Midbrain (tissue), 1 donor: ENCODE measurements around the gene MLXIP.
"Not testable (repeated sequence)": the region's sequence is repeated elsewhere in the genome, so short reads cannot be mapped to it uniquely, and the experiment has no call there.

Source experiments
- DNase-seq: peaks from one replicate; lab custom pipeline; 2025; lab: John Stamatoyannopoulos, UW

Gene MLXIP

DNA sequence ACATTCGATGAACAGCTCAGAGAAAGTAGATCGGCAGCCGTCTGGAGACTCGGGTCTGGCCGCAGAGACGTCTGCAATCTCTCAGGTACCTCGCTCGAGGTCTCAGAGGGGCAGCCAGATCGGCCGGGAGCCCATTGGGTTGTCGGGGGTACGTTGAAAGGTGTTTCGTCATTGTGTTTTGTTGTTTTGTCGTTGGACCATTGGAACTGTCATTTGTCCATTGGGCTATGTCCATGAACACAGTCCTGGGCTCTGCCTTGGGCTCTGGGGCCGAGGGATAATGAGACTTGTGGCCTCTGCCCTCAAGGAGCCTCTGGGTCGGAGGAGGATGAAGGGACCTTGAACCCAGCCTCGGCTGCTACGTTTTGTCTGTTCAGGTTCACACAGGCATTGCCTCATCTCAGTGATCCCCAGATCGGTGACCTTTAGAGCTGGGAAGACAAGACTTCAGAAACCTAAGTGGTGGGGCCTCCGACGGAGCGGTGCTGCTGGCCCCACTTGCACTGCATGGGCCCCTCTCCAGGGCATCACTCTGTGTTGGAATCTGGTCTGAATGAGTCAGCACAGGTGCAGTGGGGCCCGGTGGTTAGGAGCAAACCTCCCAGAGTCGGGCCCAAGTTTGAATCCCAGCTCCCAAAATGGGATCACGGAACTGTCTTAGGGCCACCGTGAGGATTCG, 23.6 kb upstream of the MLXIP start:
- DNase-seq: no peak

DNA sequence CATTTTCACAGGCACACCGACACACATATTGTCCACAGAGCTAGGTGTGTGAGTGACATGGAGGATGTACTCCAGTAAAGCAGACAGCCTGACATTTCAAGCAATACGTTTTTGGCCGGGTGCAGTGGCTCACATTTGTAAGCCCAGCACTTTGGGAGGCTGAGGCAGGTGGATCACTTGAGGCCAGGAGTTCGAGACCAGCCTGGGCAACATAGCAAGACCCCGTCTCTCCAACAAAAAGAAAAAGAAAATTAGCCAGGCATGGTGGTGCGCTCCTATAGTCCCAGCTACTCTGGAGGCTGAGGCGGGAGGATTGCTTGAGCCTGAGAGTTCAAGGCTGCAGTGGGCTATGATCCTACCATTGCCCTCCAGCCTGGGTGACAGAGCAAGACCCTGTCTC, 22.1 kb upstream of the MLXIP start:
- DNase-seq: not testable (repeated sequence)

DNA sequence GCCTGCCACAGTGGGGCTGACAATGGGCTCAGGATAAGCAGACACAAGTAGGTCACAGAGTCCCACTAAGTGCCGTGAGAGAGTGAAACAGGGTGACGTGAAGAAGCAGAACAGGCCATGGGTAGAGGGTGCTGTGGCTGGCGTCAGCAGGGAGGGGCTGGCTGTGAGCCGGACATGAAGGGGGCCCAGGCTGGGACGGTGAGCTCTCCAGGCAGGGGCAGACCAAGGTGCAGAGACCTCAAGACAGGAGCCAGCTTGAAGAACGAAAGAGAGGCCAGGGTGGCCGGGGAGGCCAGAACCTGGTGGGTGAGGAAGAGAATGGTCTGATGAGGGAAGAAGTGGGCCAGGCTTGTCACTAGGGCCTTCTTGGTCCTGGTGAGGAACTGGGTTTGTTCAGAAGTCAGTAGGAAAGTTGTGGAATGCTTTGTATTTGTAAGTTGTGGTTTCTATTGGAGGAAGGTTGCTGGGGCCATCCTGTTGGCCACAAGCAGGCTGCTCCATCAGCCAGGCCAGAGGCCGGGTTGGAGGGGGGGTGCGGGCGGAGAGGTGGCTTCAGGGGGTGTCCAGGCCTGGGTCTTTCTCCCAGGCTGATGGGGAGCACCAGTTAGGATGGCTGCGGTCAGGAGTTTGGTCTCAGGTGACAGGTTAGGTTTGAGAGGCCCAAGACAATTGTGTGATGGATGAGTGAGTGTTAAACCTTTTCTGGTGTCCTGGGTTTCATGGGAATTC, 21.4 kb upstream of the MLXIP start:
- DNase-seq: no peak

DNA sequence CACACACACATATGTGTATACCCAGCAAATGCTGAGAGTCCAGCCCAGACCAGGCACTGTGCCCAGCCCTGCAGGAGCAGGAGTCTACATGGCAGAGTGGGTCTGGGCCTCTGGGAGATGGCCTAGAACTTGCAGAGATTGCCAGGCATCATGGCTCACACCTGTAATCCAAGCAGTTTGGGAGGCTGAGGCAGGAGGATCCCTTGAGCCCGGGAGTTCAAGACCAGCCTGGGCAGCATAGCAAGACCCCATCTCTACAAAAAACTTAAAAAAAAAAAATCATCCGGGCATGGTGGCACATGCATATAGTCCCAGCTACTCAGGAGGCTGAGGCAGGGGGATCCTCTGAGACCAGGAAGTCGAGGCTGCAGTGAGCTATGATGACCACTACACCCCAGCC, 20.8 kb upstream of the MLXIP start:
- DNase-seq: no peak

DNA sequence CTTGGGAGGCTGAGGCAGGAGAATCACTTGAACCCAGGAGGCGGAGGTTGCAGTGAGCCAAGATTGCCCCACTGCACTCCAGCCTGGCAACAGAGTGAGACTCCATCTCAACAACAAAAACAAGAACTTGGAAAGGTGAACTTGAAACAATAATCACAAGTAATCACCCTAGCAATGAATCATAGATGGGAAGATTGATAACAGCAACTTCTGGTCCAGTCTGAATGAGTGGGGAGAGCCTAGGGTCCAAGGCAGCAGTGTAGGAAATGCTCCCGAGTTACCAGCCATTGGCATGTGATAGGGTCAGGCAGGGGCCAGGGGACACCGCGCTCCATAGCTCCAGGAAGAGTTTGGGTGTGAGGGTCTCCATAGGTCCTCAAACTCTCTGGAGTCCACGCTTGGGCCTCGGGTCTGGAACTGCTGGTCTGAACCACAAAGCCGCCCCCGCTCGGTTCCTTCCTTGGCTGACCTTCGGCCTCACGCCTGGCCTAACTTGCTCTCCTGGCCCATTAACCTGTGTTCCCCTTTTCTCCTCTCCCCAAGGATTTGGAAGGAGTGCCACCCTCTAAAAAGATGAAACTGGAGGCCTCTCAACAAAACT, 19.9 kb upstream of the MLXIP start:
- DNase-seq: no peak

DNA sequence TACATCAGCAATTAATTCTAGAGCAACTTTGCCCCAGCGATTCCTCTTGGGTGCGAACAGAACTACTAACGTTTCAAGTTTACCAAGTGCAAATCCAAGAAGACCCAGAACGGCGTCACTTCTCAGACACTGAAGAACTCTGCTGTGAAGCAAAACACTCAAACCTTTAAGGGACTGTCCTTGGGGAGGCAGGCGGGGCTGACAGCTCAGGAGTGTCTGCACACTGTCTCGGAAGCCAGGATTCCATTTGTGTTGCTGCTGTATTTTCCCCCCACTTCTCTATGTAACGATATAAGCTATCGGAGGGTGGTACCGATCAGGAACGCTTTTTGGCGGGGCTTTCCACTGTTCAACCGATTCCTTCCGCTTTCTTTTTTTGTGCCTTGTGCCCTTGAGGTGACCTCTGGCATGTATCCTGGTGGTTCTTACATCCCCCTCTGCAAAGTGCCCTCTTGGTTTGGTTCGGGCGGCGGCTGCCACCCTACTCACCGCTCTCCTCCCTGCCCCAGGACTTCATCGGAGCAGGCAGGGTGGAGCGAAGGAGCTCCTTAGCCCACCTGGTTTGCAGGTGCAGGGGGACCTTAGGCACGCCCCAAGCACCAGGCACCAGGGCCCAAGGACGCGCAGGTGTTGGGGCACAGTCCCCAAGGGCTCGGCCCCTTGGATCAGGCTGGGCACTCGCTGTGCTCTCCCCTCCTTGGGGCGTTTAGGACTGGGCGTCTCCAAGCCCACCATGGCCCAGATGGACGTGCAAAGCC, 19.2 kb upstream of the MLXIP start:
- no peak for DNase-seq

DNA sequence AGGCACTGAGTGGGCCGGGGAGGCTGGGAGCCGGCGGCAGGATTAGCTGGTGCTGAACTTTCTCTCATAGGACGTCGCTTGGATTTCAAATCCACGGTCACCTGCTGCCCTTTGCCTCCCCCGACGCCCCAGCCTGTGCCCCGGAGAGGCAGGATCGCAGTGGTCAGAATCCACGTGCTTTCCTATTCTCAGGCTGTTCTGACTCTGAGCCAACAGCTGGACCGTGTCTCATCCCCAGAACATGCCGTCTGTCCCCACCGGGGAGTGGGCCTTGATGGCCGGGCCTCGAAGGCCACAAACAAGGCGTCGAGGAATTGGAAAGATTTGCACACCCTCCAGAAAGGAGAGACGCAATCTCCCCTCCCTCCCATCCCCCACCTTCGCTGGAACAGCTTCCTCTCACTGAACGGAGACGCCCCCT, 18.5 kb upstream of the MLXIP start:
- no peak for DNase-seq

DNA sequence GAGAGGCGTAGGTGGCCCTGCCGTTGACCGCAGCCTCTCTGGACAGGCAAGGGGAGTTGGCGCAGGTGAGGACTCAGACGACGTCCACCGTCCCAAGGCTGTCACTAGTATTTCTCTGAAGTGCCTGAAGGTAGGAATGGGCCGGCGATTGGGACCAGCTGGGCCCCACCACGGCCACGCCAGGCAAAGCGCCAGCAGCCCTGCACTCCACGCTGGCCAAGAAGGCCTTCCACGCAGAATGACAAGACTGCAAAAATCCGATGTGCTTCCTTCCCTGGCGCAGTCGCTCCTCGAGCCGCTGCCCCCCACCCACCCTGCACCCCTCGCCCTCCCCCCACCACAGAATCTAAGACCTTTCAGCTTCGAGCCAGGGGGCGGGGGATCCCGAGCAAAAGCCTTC, 17.3 kb upstream of the MLXIP start:
- DNase-seq: no peak

DNA sequence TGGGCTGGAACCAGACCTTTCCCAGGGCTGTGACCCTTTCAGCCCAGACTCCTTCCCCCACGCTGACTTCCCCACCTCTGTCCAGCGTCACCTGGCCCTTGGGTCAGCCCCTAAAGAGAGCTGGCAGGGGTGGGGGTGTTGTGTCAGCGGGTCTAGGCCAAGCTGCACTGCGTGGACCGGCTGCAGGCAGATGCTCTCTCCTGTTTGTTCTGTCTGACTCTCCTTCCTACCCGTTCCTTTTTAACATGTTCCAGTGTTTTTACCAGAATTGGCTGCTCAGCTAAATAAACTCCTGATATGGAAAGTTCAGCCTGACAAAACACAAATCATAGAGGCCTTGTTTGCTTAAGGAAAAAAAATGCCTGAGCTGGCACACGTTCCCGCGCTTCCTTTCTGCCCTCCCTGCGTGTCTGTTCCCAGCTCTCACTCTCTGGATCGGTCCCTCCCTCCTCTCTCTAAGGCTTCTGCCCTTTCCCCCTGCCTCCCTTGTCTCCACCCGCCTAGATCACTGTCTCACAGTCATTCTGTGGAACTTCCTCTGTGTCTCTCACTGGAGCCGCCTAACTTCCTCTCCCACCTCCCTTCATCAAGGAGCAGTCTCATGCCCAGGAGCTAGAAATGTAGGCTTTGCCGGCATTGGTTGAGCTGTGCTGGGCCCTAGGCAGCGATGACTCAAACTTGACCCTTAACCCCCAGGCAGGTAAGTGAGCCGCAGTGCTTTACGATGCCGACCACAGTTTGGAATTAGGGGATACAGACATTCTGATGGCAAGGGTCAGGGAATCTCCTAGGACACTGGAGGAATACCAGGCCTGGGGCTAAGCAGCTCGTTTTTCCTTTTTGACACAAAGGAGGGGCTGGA, 15.5 kb upstream of the MLXIP start:
- peak; percentile 29 for DNase-seq

DNA sequence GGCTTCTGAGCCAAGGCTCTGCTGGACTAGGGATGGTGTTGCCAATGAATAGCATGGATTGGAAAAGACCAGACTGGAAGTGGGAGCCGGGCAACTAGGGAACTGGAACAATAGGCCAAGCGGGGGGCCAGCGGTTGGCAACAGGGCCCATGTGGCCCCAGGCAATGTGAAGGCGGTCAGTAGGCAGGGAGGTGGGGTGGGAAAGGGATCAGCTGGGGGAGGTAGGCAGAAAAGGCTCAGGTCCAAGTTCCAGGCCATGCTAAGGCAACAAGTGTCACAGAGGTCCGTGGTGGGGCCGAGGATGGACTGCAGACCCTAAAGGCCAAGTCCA, 14.9 kb upstream of the MLXIP start:
- DNase-seq: peak; percentile 21

DNA sequence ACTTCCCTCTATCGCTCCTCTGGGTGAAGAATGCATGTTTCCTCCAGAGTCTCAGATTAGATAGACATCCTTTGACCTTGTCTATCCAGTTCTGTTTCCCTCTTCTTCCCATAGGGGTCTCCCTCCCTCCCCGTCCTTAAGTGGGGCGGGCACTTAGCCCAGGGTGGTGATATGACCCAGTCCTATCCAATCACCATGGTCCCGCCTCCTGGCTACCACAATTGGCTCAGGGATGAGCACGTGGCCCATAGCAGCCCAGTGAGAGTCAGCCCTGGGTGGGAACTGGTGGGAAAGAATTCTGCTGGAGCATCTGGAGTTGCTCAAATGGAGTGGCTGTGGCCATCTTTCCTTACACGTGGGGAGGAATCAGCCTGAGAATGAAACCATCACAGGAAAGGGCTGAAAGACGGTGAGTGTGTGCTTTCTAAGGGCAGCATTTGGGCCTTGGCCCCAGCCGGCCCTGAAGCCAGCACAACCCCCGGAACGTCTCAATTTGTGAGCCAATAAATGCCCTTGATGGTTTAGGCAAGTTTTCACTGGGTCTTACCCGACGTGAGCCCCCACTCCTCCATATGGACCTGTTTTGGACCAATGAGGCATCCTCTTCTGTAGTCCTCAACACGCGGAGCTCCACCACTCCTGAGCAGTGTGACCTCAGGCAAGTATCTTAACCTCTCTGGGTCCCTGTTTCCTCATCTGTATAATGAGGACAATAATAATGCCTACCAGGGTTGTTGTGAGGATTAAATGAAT, 14.4 kb upstream of the MLXIP start:
- peak; percentile 73 for DNase-seq

DNA sequence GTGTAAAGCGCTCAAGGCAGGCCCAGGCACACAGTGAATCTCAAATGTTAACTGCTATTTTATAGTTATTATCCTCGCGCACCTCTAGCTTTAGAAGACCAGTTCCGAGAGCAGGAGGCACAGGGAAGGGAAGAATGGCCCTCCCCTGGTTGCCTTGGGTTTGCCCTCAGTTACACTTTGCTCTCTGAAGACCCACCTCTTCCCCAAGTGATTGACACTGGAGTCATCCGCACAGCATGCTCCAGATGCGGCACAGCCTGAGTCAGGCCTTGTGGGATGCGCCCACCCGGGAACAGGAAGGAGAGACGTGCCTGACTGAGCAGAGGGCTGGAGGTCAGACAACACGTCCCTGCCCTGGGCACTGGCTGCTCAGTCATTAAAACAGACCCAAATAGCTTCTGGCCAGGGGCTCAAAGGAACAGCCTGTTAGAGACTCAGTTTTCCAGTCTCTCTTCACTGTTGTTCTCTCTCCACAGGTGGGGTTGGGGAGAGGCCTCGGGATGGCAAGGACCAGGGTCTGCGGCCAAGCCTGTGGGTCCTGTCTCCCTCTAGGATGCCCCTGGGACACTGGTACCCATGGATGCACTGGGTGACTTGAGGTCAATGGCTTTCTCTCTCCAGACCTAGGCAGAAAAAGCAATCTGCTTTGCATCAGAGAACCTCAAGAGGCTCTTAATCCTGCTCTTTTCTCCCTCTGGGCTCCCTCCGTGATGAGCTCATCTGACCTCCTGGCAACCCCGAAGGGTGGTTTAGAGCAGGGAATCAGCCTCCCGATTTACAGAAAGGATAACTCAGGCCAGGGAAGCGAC, 13.6 kb upstream of the MLXIP start:
- no peak for DNase-seq

DNA sequence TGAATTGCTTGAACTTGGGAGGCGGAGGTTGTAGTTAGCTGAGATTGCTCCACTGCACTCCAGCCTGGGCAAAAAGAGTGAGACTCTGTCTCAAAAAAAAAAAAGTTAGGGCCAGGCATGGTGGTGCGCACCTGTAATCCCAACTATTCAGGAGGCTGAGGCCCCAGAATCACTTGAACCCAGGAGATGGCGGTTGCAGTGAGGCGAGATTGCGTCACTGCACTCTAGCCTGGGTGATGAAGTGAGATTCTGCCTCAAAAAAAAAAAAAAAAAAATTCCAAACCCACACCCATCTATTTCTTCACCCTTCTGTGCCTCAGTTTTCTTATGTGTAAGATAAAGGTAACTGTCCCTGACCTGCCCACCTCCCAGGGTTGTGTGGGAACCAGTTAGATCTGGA, 11.0 kb upstream of the MLXIP start:
- no peak for DNase-seq

DNA sequence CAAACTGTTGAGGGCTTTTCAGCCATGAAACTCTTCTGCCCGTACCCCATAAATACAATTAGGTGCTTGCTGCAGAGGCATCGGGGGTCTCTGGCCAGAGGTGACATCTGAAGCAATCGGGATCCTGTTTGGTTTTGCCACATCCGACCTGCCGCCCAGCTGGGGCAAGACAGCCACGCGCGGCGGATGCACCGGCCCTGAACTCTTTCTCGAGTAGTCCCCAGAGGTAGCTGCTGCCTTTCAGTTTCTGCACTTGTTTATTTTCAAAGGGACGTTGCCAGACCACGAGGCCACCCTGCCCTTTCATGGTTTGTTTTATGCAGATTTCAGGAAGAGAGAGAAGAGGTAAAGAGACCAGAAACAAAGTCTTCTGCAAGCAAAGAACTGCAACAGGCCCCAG, 10.6 kb upstream of the MLXIP start:
- no peak for DNase-seq

DNA sequence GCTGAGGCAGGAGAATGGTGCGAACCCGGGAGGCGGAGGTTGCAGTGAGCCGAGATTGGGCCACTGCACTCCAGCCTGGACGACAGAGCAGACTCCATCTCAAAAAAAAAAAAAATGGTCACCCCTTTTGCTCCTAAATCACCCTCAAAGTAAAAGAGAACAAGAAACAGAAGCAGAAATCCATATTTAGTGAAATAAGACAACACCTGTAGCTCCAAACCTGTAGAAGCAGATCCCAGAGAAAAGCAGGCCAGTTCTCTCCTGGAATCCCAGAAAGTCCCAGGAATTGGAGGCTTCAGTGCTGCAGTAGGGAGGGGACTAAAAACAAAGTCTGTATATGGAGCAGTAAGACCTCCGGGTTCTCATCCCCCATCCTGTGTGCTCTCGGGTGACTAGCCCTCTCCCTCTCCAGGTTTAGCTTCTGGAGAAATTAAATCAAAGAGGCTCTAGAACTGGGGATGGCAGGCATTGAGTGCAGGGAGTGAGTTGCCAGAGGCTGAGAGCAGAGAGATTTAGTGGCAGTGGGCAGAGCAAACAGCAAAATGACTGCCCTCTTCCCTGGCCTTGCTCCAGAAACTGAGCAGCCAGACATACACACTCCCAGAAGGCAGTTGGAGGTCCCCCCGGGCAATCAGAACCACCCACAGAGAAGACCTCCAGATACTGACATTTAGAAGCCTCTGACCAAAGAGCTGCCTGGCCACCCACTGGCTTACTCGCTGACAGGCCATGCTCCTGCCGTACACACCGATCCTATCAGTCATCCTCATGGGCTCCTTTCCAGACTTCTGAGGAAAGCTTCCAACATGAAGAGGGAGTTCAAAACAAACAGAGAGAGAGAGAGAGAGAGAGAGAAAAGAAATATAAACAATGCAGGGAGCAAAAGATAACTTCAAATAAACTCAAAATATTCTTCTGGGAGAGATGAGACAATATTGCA, 6.3 kb upstream of the MLXIP start:
- no peak for DNase-seq

DNA sequence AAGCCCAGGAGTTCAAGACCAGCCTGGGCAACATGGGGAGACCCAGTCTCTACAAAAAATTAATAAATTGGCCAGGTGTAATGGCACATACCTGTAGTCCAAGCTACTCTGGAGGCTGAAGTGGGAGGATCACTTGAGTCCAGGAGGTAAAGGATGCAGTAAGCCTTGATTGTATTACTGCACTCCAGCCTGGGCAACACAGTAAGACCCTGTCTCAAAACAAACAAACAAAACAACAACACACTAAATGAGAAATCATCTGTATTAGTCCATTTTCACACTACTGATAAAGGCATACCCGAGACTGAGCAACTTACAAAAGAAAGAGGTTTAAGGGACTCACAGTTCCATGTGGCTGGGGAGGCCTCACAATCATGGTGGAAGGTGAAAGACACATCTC, 4.7 kb upstream of the MLXIP start:
- DNase-seq: no peak

DNA sequence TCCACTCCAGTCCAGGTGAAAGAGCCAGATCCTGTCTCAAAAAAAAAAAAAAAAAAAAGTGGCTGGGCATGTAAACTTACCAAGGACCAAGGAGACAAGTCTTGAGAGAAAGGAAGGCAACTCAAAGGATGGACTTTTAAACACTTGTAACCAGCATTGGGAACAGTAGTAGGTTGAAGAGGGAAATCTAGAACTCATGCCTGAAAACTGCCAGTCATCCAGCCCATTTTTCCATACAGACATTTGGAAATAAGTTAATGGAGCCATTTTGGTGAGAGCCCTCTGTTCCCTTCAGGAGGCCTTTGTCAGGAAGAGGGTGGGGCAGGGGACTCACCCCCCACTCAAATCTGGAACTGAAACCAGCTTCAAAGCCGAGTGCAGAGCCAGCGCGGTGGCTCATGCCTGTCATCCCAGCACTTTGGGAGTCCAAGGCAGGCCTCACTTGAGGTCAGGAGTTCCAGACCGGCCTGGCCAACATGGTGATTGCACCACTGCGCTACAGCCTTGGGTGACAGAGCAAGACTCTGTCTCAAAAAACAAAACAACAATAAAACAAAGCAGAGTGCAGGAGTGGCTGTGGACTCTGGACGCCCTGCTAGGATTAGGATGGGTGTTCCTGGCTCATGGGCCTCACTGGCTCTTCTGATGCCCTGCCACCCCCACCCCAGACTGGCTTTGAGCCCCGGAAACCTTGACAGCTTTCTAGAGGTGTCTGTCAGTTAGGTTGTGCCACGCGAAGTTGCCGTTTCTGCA, 1.6 kb upstream of the MLXIP start:
- DNase-seq: no peak

DNA sequence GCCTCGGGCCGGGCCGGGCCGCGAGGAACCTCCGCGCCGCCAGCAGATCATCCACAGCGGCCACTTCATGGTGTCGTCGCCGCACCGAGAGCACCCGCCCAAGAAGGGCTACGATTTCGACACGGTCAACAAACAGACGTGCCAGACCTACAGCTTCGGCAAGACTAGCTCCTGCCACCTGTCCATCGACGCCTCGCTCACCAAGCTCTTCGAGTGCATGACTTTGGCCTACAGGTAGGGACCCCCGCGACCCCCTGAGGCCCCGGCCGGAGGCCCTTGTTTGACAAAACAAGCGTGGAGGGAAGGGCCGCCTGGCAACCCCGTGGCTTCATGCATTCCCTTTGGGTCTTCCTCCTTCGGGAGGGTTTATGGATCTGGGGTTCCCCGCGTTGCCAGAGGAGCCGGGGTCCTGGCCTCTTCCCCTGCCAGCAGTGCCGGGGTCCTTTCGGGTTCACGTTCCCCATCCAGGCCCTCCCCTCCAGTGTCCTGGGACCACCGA, 526 bp downstream of the MLXIP start:
- DNase-seq: no peak
